ENCODE results near the gene SOX10. TPM values are rescaled to one million over a fixed set of nuclear protein-coding genes. Genes with fewer than 3 reads are reported as not detected.
A peak's percentile ranks its signal among the peaks of the same experiment; 100 is the strongest.
"Not testable (repeated sequence)": the region's sequence is repeated elsewhere in the genome, so short reads cannot be mapped to it uniquely, and the experiment has no call there.

The SOX10 gene
- total RNA-seq, 2 donors from 2014 or later = 1.9 to 3.6 TPM

DNA sequence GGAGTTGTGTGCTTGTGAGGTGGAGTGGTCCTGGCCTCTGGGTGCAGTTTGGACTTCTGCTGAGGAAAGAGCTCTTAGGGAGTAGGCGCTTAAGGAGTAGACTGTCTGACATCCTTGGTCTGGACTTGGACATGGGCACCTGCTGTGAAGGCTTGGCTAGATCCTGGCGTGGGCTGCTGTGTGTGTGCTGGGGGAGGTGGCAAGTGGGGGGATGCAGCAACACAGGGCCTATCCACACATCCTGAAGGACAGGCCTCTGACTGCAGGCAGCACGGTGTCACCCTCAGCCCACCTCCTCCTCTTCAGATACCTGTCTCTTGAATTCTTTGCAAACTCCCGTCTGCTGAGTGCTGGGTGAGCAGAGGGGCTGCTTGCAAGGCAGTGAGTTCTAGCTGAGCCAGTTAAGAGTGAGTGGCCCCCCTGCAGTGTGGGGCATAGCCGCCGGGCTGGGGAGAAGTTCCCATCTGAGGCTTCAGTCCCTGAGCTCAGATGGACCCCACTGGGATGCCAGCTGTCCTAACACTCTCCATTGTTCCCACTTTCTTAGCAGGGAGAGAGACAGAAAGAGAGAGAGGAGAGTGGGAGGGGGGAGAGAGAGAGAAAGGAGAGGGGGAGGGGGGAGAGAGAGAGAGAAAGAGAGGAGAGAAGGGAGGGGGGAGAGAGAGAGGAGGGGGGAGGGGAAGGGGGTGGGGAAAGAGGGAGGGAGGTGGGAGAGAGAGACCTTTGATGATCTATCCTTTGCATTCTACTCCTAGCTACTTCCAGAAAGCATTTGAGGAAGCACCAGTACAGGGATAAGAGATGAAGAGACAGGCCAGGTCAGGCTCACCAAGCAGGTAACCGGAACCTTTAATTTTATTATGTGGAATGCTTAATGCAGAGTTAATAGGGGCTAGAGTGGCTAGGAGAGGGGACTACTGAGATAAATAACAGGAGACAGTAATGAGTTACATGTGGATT, 12.6 kb downstream of the SOX10 start:
- intact Hi-C loops (cut with DNase I) = no loop called here

GRCh38 chr22:37970864-37971263, 13.5 kb downstream of the SOX10 start:
- intact Hi-C loops (cut with DNase I) = no loop called here
- DNase-seq = no peak

More for the DNA sequence above, 12.6 kb downstream of the SOX10 start:
- ATAC-seq (no peak), DNase-seq (no peak)

GRCh38 chr22:37968452-37969251, 15.7 kb downstream of the SOX10 start:
- no peak for DNase-seq
- ATAC-seq = no peak
- intact Hi-C loops (cut with DNase I) = loop anchor here in 1 of 2 donors (5.0 kb wide), 1 partner anchor 81 kb away; no protein-coding TSS in a partner anchor

More at GRCh38 chr22:37970864-37971263, 13.5 kb downstream of the SOX10 start:
- no peak for ATAC-seq

- intact Hi-C loops (cut with DNase I) = loop anchor here in 1 of 2 donors (5.0 kb wide), 1 partner anchor 81 kb away; no protein-coding TSS in a partner anchor
- ATAC-seq = no peak
- no peak for DNase-seq
Observed at GRCh38 chr22:37967637-37968451, 16.5 kb downstream of the SOX10 start.

DNA sequence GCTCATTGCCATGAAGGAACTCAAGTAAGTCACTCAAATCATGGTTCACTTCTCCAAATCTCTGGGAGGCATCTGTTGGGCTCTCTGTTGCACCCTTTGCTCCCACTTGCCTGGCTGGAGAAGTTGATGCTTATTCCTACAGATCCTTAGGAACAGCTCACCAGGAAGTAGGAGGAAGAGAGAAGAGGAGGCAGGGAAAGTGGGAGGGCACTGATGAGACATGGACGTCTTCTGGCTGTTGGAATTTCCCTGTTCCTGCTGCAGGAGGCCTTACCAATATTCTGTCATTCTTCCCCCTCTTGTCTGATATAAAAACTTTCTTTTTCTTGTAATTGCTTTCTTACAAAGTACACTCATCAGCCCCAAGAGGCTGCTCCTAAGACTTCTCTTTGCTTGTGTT, 17.2 kb downstream of the SOX10 start:
- intact Hi-C loops (cut with DNase I) = loop anchor here in 1 of 2 donors (5.0 kb wide), 1 partner anchor 80 kb away; no protein-coding TSS in a partner anchor
- DNase-seq (no peak), ATAC-seq (no peak)

DNA sequence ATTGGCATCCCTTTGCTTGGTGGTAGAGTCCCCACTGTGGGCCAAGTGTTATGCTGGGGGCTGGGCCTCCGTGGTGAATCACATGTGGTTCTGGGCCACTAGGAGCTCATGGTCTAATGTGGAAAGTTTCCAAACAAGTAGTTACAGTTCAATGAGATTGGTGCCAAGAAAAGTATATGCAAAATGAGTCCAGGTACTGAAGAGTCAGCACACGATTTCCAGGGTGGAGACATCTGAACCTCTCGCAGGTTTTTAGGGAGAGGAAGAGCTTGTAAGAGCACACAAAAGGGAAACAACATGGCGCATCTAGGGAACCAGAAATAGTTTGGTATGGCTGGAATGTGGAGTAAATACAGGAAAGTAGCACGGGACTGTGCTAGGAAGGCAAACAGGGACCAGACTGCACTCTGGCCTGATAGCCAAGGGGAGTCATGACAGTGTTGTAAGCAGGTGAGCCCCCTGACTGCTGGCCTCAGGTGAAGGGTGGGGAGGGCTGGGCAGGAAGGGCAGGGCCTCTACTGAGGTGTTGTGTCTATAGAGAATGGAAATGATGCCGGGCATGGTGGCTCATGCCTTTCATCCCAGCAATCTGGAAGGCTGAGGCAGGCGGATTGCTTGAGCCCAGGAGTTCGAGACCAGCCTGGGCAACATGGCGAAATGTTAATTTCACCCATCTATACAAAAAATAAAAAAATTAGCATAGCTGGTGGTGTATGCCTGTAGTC, 18.3 kb downstream of the SOX10 start:
- DNase-seq (no peak), ATAC-seq (peak; percentile 10 to 12)
- intact Hi-C loops (cut with DNase I) = loop anchor here in 1 of 2 donors (2.0 to 5.0 kb wide), 2 partner anchors 79 to 147 kb away; no protein-coding TSS in a partner anchor

DNA sequence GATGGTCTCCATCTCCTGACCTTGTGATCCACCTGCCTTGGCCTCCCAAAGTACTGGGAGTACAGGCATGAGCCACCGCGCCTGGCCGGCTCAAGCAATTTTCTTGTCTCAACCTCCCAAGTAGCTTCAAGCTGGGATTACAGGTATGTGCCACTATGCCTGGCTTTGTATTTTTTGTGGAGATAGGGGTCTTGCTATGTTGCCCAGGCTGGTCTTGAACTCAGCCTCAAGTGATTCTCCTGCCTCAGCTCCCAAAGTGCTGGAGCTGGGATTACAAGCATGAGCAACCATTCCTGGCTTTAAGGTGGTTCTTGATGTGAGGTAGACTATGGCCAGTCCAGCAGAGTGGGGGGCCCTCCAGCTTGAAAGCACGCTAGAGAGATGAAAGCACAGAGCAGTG, 23.3 kb downstream of the SOX10 start:
- intact Hi-C loops (cut with DNase I) = loop anchor here in 1 of 2 donors (5.0 kb wide), 1 partner anchor 144 kb away; no protein-coding TSS in a partner anchor
- ATAC-seq = no peak
- no peak for DNase-seq

- intact Hi-C loops (cut with DNase I) = no loop called here
- no peak for ATAC-seq
- no peak for DNase-seq
Observed at GRCh38 chr22:37959231-37959825, 25.0 kb downstream of the SOX10 start.

- ATAC-seq (no peak), DNase-seq (no peak)
- intact Hi-C loops (cut with DNase I) = no loop called here
Observed at GRCh38 chr22:37957232-37957631, 27.1 kb downstream of the SOX10 start.

DNA sequence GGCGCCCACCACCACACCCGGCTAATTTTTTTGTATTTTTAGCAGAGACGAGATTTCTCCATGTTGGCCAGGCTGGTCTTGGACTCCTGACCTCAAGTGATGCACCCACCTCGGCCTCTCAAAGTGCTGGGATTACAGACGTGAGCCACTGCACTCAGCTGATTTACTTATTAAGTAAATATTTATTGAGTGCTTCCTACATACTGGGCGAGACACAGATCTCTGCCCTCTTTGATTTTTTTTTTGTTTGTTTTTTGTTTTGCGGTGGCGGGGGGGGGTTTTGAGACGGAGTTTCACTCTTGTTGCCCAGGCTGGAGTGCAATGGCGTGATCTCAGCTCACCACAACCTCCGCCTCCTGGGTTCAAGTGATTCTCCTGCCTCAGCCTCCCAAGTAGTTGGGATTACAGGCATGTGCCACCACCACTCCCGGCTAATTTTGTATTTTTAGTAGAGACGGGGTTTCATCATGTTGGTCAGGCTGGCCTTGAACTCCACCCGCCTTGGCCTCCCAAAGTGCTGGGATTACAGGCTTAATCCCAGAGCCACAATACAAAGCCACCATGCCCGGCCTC, 28.4 kb downstream of the SOX10 start:
- intact Hi-C loops (cut with DNase I); DNase-seq; ATAC-seq: not testable (repeated sequence)

DNA sequence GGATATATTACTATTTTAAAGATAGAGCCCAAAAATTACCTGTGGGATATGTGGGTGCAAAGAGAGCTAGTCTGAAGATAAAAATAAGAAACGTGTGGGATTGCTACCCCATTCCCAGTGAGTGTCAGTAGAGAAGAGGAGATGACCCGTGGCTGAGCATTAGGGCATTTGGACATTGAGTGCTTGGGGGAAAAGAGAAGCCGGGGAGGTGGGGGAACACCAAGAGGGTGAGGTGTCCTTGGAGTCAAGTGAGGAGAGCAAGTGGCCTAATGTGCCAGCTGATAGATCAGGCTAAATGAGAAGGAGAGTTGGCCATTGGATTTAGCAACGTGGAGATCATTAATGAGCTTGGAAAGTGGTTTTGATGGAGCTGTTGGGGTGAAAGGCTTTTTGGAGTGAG, 29.7 kb downstream of the SOX10 start:
- ATAC-seq (no peak), DNase-seq (no peak)
- intact Hi-C loops (cut with DNase I) = no loop called here

GRCh38 chr22:37953437-37954179, 30.7 kb downstream of the SOX10 start, which contains the start of the genes C22orf23 and POLR2F:
Gene C22orf23 (minus strand): TSS chr22:37953601. CDS start chr22:37953149, 452 bp downstream.
Gene POLR2F (plus strand): TSS chr22:37953699. CDS start chr22:37953788, 89 bp downstream.
- ATAC-seq = peak; percentile 98 to 99
- intact Hi-C loops (cut with DNase I) = no loop called here
- peak; percentile 98 for DNase-seq

- DNase-seq (peak; percentile 32), ATAC-seq (peak; percentile 58 to 68)
- intact Hi-C loops (cut with DNase I) = no loop called here
Observed at GRCh38 chr22:37953062-37953436, 31.3 kb downstream of the SOX10 start.

- ATAC-seq = peak in 1 of 2 donors; percentile 33
- DNase-seq; intact Hi-C loops (cut with DNase I): not testable (repeated sequence)
Observed at GRCh38 chr22:37952629-37953028, 31.7 kb downstream of the SOX10 start.

GRCh38 chr22:37951305-37951704, 33.0 kb downstream of the SOX10 start:
- DNase-seq (no peak), ATAC-seq (no peak)
- intact Hi-C loops (cut with DNase I) = no loop called here

DNA sequence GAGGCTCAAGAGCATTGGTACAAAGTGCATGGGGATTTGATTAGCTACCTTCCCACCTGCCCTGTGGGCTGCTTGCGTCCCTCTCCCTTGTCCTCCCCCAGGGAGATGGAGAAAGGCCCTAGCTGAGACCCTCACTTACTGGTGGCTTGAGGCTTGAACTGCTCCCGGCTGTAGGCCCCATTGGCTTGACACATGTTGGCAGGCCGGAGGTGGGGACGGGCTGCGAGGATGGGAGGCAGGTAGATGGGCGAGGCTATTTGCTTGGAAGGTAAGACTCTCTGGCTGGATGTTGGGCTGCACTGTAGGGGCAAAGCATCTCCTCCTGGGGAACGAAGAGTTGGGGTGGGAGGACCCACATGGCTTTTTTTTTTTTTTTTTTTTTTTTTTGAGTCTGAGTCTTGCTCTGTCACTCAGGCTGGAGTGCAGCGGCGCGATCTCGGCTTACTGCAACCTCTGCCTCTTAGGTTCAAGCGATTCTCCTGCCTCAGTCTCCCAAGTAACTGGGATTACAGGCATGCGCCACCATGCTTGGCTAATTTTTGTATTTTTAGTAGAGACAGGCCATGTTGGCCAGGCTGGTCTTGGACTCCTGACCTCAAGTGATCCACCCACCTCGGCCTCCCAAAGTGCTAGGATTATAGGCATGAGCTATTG, 37.1 kb downstream of the SOX10 start:
- ATAC-seq; intact Hi-C loops (cut with DNase I); DNase-seq: not testable (repeated sequence)

Measured in left cardiac atrium (tissue), 4 donors.